BJ (cell line): Measurements from ENCODE around the gene ATP11A. TPM values are rescaled to one million over a fixed set of nuclear protein-coding genes. Genes with fewer than 3 reads are reported as not detected.

Experiments used
- CTCF ChIA-PET: fragments of 350-600 bp; formaldehyde crosslinking; extraction: SDS; loops from one replicate; lab custom pipeline; 2021; ENCODE audit warnings: antibody characterized with exemption, inconsistent platforms; lab: Yijun Ruan, JAX
- POLR2A ChIA-PET: fragments of 300-600 bp; sonication (Branson Sonifier 250); formaldehyde crosslinking; extraction: SDS; loops from one replicate; lab custom pipeline; 2021; ENCODE audit warnings: antibody characterized with exemption; lab: Charles Lee
- DNase-seq: peaks from one replicate; pipeline ENCODE4 v3.0.0-alpha.2; 2011; ENCODE audit warnings: low read depth
- H3K27me3 ChIP-seq: 2 replicates; pipeline ENCODE4 v1.6.0; 2011; ENCODE audit warnings: low read length; ENCODE audit not compliant: control insufficient read depth, insufficient read depth
- H3K36me3 ChIP-seq: 2 replicates; pipeline ENCODE4 v1.5.1; 2011; ENCODE audit warnings: low read length; ENCODE audit not compliant: control insufficient read depth, insufficient read depth
- H3K4me3 ChIP-seq: 2 replicates; pipeline ENCODE4 v1.5.1; 2011; ENCODE audit warnings: low read depth, mild to moderate bottlenecking, control low read depth, low read length
- CTCF ChIP-seq: IDR thresholded peaks from 2 replicates; pipeline ENCODE4 v1.5.1; 2011; ENCODE audit warnings: low read depth, mild to moderate bottlenecking, control low read depth, inconsistent platforms, low read length, moderate library complexity; ENCODE audit not compliant: insufficient read depth
- polyA plus RNA-seq: library from polyadenylated mRNA; depleted of rRNA; stranded (reverse); fragments of >200 nt; gene quantifications from 2 replicates; pipeline ENCODE4 v1.2.3, GENCODE V29; 2011

Gene ATP11A
- polyA plus RNA-seq, 1 experiment = 1.9 TPM

GRCh38 chr13:112905619-112905989 lies 215.8 kb downstream of the ATP11A start:
- Histone ChIP-seq H3K4me3 (no peak overlapping the region), H3K36me3 (no peaks in the 10 kb centered on the region), H3K27me3 (peaks cover 9% of the 10 kb centered on the region)
- ChIA-PET POLR2A (no interaction called here), CTCF (interaction anchor here (0.6 to 1.2 kb wide), 3 partner anchors 26 to 685 kb away, joined by 3 to 4 read pairs (median 3); no protein-coding TSS in a partner anchor)
- TF ChIP-seq CTCF = no peak
- DNase-seq = no peak

GRCh38 chr13:112905990-112906641 lies 216.3 kb downstream of the ATP11A start:
- POLR2A ChIA-PET = no interaction called here

DNA sequence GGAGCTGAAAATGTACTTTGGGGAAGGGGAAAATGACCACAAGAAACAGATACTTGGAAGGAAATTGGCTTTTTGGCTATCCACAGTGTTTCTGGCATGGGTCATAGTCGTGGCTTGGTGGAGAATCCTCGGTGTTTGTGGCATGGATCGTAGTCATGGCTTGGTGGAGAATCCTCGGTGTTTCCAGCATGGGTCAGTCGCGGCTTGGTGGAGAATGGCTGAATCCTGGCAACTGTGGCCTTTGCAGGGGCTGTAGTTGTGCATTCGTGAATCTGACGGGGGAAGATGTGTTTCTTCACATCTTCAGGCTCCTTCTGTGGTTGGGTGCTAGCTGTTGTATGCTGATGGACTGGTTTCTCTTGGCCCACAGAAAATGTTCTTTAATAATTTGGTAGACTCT lies 217.4 kb downstream of the ATP11A start:
- TF ChIP-seq CTCF = no peak
- ChIA-PET CTCF (no interaction called here), POLR2A (no interaction called here)
- H3K36me3 ChIP-seq = no peaks in the 10 kb centered on the region
- H3K27me3 ChIP-seq = peaks cover 9% of the 10 kb centered on the region
- H3K4me3 ChIP-seq = no peak overlapping the region
- no peak for DNase-seq

More at GRCh38 chr13:112905990-112906641, 216.3 kb downstream of the ATP11A start:
- CTCF ChIA-PET = interaction anchor here (0.6 to 1.2 kb wide), 3 partner anchors 25 to 1411 kb away, joined by 3 to 4 read pairs (median 3); no protein-coding TSS in a partner anchor
- H3K36me3 ChIP-seq = no peaks in the 10 kb centered on the region
- DNase-seq = no peak
- TF ChIP-seq CTCF = no peak
- peaks cover 9% of the 10 kb centered on the region for H3K27me3 ChIP-seq
- no peak overlapping the region for H3K4me3 ChIP-seq

- peaks cover 6% of the 10 kb centered on the region for H3K27me3 ChIP-seq
- POLR2A ChIA-PET = no interaction called here
- no peak overlapping the region for H3K4me3 ChIP-seq
- DNase-seq = no peak
- no peaks in the 10 kb centered on the region for H3K36me3 ChIP-seq
- CTCF ChIA-PET = interaction anchor here (1.7 kb wide), 1 partner anchor 21 kb away, joined by 3 read pairs; no protein-coding TSS in a partner anchor
- no peak for TF ChIP-seq CTCF
These were observed 218.1 kb downstream of the ATP11A start for GRCh38 chr13:112907871-112908331.

DNA sequence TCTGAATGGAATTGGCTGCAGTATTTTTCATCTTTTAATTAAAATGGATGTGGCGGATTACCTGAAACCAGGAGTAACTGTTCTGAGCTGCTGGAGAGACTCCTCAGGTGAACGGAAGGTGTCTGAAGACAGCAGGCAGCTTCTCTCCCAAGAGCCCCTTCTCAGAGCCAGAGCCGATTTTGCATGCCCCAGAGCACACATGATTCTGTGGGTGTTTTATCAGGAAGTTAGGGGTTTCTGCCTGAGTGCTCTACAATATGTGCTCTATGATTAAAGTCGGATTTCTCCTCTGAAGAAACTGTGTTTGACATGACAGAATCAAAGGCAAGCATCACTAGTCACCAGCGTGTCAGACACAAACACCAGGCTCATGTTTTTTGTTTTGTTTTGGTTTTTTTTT lies 218.5 kb downstream of the ATP11A start:
- TF ChIP-seq CTCF = no peak
- H3K4me3 ChIP-seq = no peak overlapping the region
- ChIA-PET POLR2A (no interaction called here), CTCF (interaction anchor here (1.7 kb wide), 1 partner anchor 20 kb away, joined by 3 read pairs; no protein-coding TSS in a partner anchor)
- DNase-seq = no peak
- H3K36me3 ChIP-seq = no peaks in the 10 kb centered on the region
- H3K27me3 ChIP-seq = peaks cover 6% of the 10 kb centered on the region
